ENCODE measurements around the gene PRKG1. TPM values are rescaled to one million over a fixed set of nuclear protein-coding genes. Genes with fewer than 3 reads are reported as not detected.

Gene PRKG1
- total RNA-seq, 1 donor from 2014 or later: 4.6 TPM

DNA sequence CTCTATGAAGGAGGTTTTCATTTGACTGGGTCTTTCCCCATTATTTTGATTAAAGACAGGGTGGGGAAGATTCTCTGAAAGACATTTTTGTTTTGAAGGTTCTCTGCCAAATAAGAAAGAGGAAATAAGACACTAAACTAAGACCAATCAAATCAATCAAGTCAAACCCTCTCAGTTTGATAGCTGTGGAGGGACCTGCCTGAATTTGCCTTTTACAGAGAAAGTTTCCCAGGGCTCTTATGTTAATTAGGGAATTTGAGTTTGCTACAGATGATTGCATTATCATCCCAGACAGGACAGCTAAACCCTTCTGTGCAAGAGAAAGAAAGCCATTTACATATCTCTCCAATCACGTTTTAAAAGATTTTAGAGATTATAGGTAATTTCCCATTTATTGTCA, 545.1 kb downstream of the PRKG1 start:
- no peak for DNase-seq (ENCODE audit: low spot score, unreplicated experiment)
- H3K4me3 Mint-ChIP-seq (ENCODE audit: low read depth): no peak overlapping the region

DNA sequence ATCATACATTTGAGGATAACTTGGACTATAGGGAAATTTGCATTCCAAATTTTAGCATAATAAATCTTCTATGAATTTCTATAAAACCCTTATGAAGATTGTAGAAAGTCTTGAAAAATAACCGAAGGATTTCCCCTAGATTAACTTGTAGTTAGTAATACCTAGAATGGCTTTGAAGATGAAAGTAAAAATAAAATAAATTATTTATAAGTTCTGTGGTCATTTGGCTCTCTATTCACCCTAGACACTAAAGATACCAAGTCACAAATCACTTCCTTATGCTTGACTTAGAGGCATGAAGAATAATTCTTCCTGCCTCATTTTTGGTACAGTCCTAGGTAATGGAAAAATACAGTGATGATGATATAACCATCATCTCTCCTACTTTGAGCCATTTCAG, 545.8 kb downstream of the PRKG1 start:
- no peak overlapping the region for H3K27ac Mint-ChIP-seq
- peaks cover 1% of the 10 kb centered on the region for H3K9me3 Mint-ChIP-seq (ENCODE audit: low read depth)
- no peaks in the 10 kb centered on the region for H3K4me1 Mint-ChIP-seq (ENCODE audit: low read depth)
- DNase-seq (ENCODE audit: low spot score, unreplicated experiment): no peak
- TF ChIP-seq, protein P1, sequence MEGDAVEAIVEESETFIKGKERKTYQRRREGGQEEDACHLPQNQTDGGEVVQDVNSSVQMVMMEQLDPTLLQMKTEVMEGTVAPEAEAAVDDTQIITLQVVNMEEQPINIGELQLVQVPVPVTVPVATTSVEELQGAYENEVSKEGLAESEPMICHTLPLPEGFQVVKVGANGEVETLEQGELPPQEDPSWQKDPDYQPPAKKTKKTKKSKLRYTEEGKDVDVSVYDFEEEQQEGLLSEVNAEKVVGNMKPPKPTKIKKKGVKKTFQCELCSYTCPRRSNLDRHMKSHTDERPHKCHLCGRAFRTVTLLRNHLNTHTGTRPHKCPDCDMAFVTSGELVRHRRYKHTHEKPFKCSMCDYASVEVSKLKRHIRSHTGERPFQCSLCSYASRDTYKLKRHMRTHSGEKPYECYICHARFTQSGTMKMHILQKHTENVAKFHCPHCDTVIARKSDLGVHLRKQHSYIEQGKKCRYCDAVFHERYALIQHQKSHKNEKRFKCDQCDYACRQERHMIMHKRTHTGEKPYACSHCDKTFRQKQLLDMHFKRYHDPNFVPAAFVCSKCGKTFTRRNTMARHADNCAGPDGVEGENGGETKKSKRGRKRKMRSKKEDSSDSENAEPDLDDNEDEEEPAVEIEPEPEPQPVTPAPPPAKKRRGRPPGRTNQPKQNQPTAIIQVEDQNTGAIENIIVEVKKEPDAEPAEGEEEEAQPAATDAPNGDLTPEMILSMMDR (IDR thresholded peaks at IDR 0.05; ENCODE audit: unreplicated experiment): no peak
- H3K4me3 Mint-ChIP-seq (ENCODE audit: low read depth): no peak overlapping the region
- H3K27me3 Mint-ChIP-seq: no peaks in the 10 kb centered on the region
- H3K36me3 Mint-ChIP-seq (ENCODE audit: insufficient read depth): no peaks in the 10 kb centered on the region

More for the DNA sequence above, 545.1 kb downstream of the PRKG1 start:
- Mint-ChIP-seq H3K27ac (no peak overlapping the region), H3K4me1 (ENCODE audit: low read depth) (no peaks in the 10 kb centered on the region), H3K27me3 (no peaks in the 10 kb centered on the region), H3K36me3 (ENCODE audit: insufficient read depth) (no peaks in the 10 kb centered on the region), H3K9me3 (ENCODE audit: low read depth) (peaks cover 6% of the 10 kb centered on the region)
- TF ChIP-seq, protein P1 (IDR thresholded peaks at IDR 0.05; ENCODE audit: unreplicated experiment): no peak

DNA sequence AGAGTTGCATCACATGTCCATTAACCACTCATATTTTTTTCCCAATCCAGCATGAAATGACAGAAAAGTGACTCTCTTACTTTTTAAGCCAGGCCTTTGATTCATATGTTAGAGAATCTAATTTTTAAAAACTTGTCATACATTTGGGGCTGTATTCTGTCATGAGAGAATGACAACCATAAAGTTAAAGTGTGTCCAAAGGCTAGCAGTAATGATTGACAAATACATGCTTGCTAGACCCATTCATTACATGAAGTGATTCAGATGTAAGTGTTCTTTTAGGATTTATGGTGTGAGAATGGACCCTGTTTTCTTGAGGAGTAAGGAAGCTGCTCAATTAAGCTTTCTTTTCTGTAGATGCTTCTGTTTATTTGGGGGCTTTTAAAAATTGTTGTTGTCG, 549.7 kb downstream of the PRKG1 start:
- TF ChIP-seq, protein P1 (IDR thresholded peaks at IDR 0.05; ENCODE audit: unreplicated experiment): no peak
- Mint-ChIP-seq H3K27me3 (no peaks in the 10 kb centered on the region), H3K4me3 (ENCODE audit: low read depth) (no peak overlapping the region), H3K27ac (no peak overlapping the region), H3K4me1 (ENCODE audit: low read depth) (no peaks in the 10 kb centered on the region), H3K36me3 (ENCODE audit: insufficient read depth) (no peaks in the 10 kb centered on the region), H3K9me3 (ENCODE audit: low read depth) (no peaks in the 10 kb centered on the region)
- no peak for DNase-seq (ENCODE audit: low spot score, unreplicated experiment)

DNA sequence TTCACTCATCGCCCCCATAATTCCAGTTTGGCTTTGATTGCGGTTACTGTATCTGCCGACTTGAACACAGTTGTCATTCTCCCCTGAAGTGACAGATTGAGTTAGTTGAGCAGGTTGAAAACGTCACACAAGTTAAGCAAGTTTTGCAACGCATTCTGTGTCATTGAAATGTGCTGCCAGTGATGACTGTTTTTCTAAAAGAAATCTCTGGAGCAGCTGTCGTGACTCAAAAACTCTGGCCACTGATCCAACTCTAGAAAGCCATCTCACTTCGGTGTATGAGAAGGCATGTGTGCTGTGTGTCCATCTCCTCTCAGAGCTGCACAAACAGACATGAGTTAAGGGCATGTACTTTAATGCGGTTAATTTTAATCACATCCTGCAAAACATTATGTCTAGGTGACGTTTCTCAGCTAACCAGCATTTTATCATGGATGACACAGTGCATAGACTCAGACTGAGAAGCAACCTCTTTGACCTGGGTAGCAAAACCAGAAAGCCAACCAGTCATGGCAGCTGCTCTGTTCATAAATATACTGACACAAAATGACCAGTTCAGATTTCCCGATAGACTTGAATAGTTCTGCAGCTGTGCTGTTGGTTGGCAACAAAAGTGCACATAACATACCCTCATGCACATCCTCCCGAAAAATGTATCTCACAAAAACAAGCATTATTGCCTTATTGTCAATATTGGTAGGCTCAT, 555.8 kb downstream of the PRKG1 start:
- no peak for DNase-seq (ENCODE audit: low spot score, unreplicated experiment)
- TF ChIP-seq, protein P1 (IDR thresholded peaks at IDR 0.05; ENCODE audit: unreplicated experiment): no peak
- H3K27ac Mint-ChIP-seq: no peak overlapping the region
- H3K27me3 Mint-ChIP-seq: no peaks in the 10 kb centered on the region
- H3K36me3 Mint-ChIP-seq (ENCODE audit: insufficient read depth): no peaks in the 10 kb centered on the region
- no peaks in the 10 kb centered on the region for H3K4me1 Mint-ChIP-seq (ENCODE audit: low read depth)
- no peak overlapping the region for H3K4me3 Mint-ChIP-seq (ENCODE audit: low read depth)
- peaks cover 4% of the 10 kb centered on the region for H3K9me3 Mint-ChIP-seq (ENCODE audit: low read depth)

DNA sequence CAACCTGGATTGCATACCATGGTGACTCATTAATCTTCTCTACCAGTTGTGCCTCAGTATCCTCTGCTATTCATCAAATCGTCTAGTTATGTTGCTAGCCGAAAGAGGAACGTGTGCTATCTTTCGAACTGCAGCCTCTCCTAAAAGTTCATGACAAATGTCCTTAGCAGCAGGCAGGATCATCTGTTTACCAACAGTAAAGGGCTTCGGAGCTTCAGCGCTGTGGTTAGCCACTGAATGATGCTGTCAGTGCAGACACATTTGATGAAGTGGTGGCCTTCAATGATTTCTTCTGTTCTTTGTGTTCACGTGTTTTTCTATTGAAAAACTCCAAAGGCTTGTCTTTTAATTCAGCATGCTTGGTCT, 556.3 kb downstream of the PRKG1 start:
- DNase-seq (ENCODE audit: low spot score, unreplicated experiment): no peak
- H3K4me3 Mint-ChIP-seq (ENCODE audit: low read depth): no peak overlapping the region
- H3K36me3 Mint-ChIP-seq (ENCODE audit: insufficient read depth): no peaks in the 10 kb centered on the region
- TF ChIP-seq, protein P1 (IDR thresholded peaks at IDR 0.05; ENCODE audit: unreplicated experiment): no peak
- H3K9me3 Mint-ChIP-seq (ENCODE audit: low read depth): peaks cover 4% of the 10 kb centered on the region
- no peaks in the 10 kb centered on the region for H3K4me1 Mint-ChIP-seq (ENCODE audit: low read depth)
- no peaks in the 10 kb centered on the region for H3K27me3 Mint-ChIP-seq
- no peak overlapping the region for H3K27ac Mint-ChIP-seq

All from progenitor cell of endocrine pancreas (in vitro differentiated cells).